ENCODE results near the gene NOX5.
"Not testable (repeated sequence)": the region's sequence is repeated elsewhere in the genome, so short reads cannot be mapped to it uniquely, and the experiment has no call there.

Gene NOX5

GRCh38 chr15:69014454-69014853 is at the start of gene NOX5:
Gene NOX5, plus strand, starts transcription at chr15:69014695. Its CDS starts 41 bp downstream, at chr15:69014736.
- DNase-seq = no peak

GRCh38 chr15:68966996-68967395 is 47.5 kb upstream of the NOX5 start:
- DNase-seq = no peak

- no peak for DNase-seq
Measured at GRCh38 chr15:68967948-68968347, 46.5 kb upstream of the NOX5 start.

- no peak for DNase-seq
Measured at GRCh38 chr15:68969298-68969697, 45.2 kb upstream of the NOX5 start.

GRCh38 chr15:68972201-68973065 is 42.1 kb upstream of the NOX5 start:
- no peak for DNase-seq

- not testable (repeated sequence) for DNase-seq
Measured at GRCh38 chr15:68975651-68976160, 38.8 kb upstream of the NOX5 start.

- not testable (repeated sequence) for DNase-seq
Measured at GRCh38 chr15:68977426-68977825, 37.1 kb upstream of the NOX5 start.

GRCh38 chr15:68979006-68979405 is 35.5 kb upstream of the NOX5 start:
- DNase-seq = no peak

- no peak for DNase-seq
Measured at GRCh38 chr15:68979816-68980215, 34.7 kb upstream of the NOX5 start.

GRCh38 chr15:68980786-68981185 is 33.7 kb upstream of the NOX5 start:
- DNase-seq = no peak

GRCh38 chr15:68981941-68982340 is 32.6 kb upstream of the NOX5 start:
- DNase-seq = no peak

- DNase-seq = no peak
Measured at GRCh38 chr15:68982976-68983563, 31.4 kb upstream of the NOX5 start.

- no peak for DNase-seq
Measured at GRCh38 chr15:68983961-68984481, 30.5 kb upstream of the NOX5 start.

GRCh38 chr15:68984586-68984985 is 29.9 kb upstream of the NOX5 start:
- no peak for DNase-seq

- no peak for DNase-seq
Measured at GRCh38 chr15:68985361-68985891, 29.1 kb upstream of the NOX5 start.

GRCh38 chr15:68986322-68986721 is 28.2 kb upstream of the NOX5 start:
- no peak for DNase-seq

GRCh38 chr15:68987120-68987519 is 27.4 kb upstream of the NOX5 start:
- no peak for DNase-seq

GRCh38 chr15:68987676-68988075 is 26.8 kb upstream of the NOX5 start:
- DNase-seq = no peak

- DNase-seq = no peak
Measured at GRCh38 chr15:68989541-68990230, 24.8 kb upstream of the NOX5 start.

GRCh38 chr15:68990231-68990991 is 24.1 kb upstream of the NOX5 start:
- no peak for DNase-seq

GRCh38 chr15:68990992-68991500 is 23.4 kb upstream of the NOX5 start:
- DNase-seq = no peak

- DNase-seq = no peak
Measured at GRCh38 chr15:68991723-68992122, 22.8 kb upstream of the NOX5 start.

All from activated CD4-positive, alpha-beta T cell treated with anti-CD3 and anti-CD28 coated beads, Interleukin-2, amount 50 U/mL, for 48 hours (primary cell).